Measurements from ENCODE around the gene CDC40. TPM values are rescaled to one million over a fixed set of nuclear protein-coding genes. Genes with fewer than 3 reads are reported as not detected.

CDC40 gene
- total RNA-seq, result 16.4 and 17.3 TPM in 2 replicates

GRCh38 chr6:110180228-110181008, at the start of gene CDC40:
TSS of gene CDC40 (plus strand) at chr6:110180427. CDS start at chr6:110180445, 18 bp downstream.

GRCh38 chr6:110179406-110180227, 610 bp upstream of the CDC40 start, which contains the start of gene WASF1:
TSS of gene WASF1 (minus strand) at chr6:110179670. CDS start at chr6:110127601, 52,069 bp downstream.

Other genes starting within 250 kb of the CDC40 start
- not detected in 2 replicates for gene GPR6, start 202.1 kb upstream of the CDC40 start, total RNA-seq
- gene WASF1, start 757 bp upstream of the CDC40 start, total RNA-seq, result 2.5 and 4.9 TPM in 2 replicates
- 0.16 and 0.43 TPM in 2 replicates for gene METTL24, start 177.9 kb downstream of the CDC40 start, total RNA-seq
- gene DDO, start 235.1 kb downstream of the CDC40 start, total RNA-seq, result 0.09 and 0.47 TPM in 2 replicates

Measured in bronchial smooth muscle cell (primary cell).